Neuronal stem cell (in vitro differentiated cells): ENCODE results near the gene PDXP.
A peak's percentile ranks its signal among the peaks of the same experiment; 100 is the strongest.

Experiments used
- DNase-seq: peaks from one replicate; pipeline ENCODE4 v3.0.0-alpha.2; 2013; ENCODE audit warnings: low spot score
- H2AFZ ChIP-seq: one replicate; pipeline ENCODE4 v1.6.1; 2013; ENCODE audit warnings: mild to moderate bottlenecking, low read length, inconsistent platforms
- H2AK5ac ChIP-seq: 2 replicates; pipeline ENCODE4 v1.6.1; 2013; ENCODE audit warnings: low read depth, mild to moderate bottlenecking, inconsistent platforms, low read length, moderate library complexity, mixed read lengths
- H2BK120ac ChIP-seq: 2 replicates; pipeline ENCODE4 v1.6.1; 2013; ENCODE audit warnings: low read depth, mild to moderate bottlenecking, inconsistent platforms, low read length, moderate library complexity, mixed read lengths
- H2BK12ac ChIP-seq: one replicate; pipeline ENCODE4 v1.6.1; 2013; ENCODE audit warnings: low read length, inconsistent platforms
- H2BK15ac ChIP-seq: 2 replicates; pipeline ENCODE4 v1.6.1; 2013; ENCODE audit warnings: mild to moderate bottlenecking, low read length, inconsistent platforms, mixed read lengths
- H2BK5ac ChIP-seq: one replicate; pipeline ENCODE4 v1.6.1; 2013; ENCODE audit warnings: inconsistent platforms, mild to moderate bottlenecking, low read length, moderate library complexity
- H3K14ac ChIP-seq: one replicate; pipeline ENCODE4 v1.6.1; 2013; ENCODE audit warnings: low read length, inconsistent platforms
- H3K18ac ChIP-seq: 2 replicates; pipeline ENCODE4 v1.6.1; 2013; ENCODE audit warnings: low read length, inconsistent platforms
- H3K23ac ChIP-seq: 2 replicates; pipeline ENCODE4 v1.6.1; 2013; ENCODE audit warnings: low read depth, mild to moderate bottlenecking, mixed read lengths, low read length, inconsistent platforms; ENCODE audit not compliant: poor library complexity
- H3K27ac ChIP-seq: replicated peaks from 3 replicates; pipeline ENCODE4 v1.5.1; 2013; ENCODE audit warnings: low read length, inconsistent platforms
- H3K27me3 ChIP-seq, 3 experiments: 2 replicates each; pipeline ENCODE4 v1.6.1; 2013; ENCODE audit warnings: low read length in 3 of 3, mild to moderate bottlenecking in 2 of 3, inconsistent platforms in 1 of 3, low read depth in 1 of 3, mixed read lengths in 1 of 3, moderate library complexity in 1 of 3; ENCODE audit not compliant: control insufficient read depth in 3 of 3, insufficient read depth in 3 of 3
- H3K36me3 ChIP-seq, 2 donors: replicated peaks in 1 of 2; 2 replicates each; pipeline ENCODE4 v1.6.1; 2013; ENCODE audit warnings: low read length in 2 of 2; ENCODE audit not compliant: control insufficient read depth in 2 of 2, insufficient read depth in 2 of 2
- H3K4ac ChIP-seq: 2 replicates; pipeline ENCODE4 v1.6.1; 2013; ENCODE audit warnings: inconsistent platforms, mild to moderate bottlenecking, low read length, moderate library complexity
- H3K4me1 ChIP-seq, 2 donors: 1 replicate in 1 of 2; 2 replicates in 1 of 2; pipeline ENCODE4 v1.6.1; 2013; ENCODE audit warnings: low read length in 2 of 2, low read depth in 1 of 2; ENCODE audit not compliant: control insufficient read depth in 2 of 2, insufficient read depth in 1 of 2
- H3K4me2 ChIP-seq: one replicate; pipeline ENCODE4 v1.6.1; 2013; ENCODE audit warnings: mild to moderate bottlenecking, low read length, inconsistent platforms; ENCODE audit not compliant: insufficient read depth, poor library complexity, severe bottlenecking
- H3K4me3 ChIP-seq, 2 donors: 2 replicates each; pipeline ENCODE4 v1.5.1; 2013; ENCODE audit warnings: low read length in 2 of 2, mild to moderate bottlenecking in 2 of 2, inconsistent platforms in 1 of 2, moderate library complexity in 1 of 2
- H3K79me1 ChIP-seq: one replicate; pipeline ENCODE4 v1.6.1; 2013; ENCODE audit warnings: low read depth, mild to moderate bottlenecking, inconsistent platforms, low read length, moderate library complexity
- H3K9ac ChIP-seq: one replicate; pipeline ENCODE4 v1.6.1; 2013; ENCODE audit warnings: mild to moderate bottlenecking, low read depth, low read length, inconsistent platforms; ENCODE audit not compliant: poor library complexity
- H3K9me3 ChIP-seq, 2 donors: replicated peaks in 1 of 2; 2 replicates each; pipeline versions ENCODE3 to v1.6.1; 2013; ENCODE audit warnings: low read length in 2 of 2, mild to moderate bottlenecking in 2 of 2, inconsistent platforms in 1 of 2, low read depth in 1 of 2, mixed read lengths in 1 of 2, moderate library complexity in 1 of 2; ENCODE audit not compliant: control insufficient read depth in 2 of 2, insufficient read depth in 1 of 2
- H4K8ac ChIP-seq: one replicate; pipeline ENCODE4 v1.6.1; 2013; ENCODE audit warnings: low read depth, mild to moderate bottlenecking, inconsistent platforms, low read length, moderate library complexity
- H4K91ac ChIP-seq: one replicate; pipeline ENCODE4 v1.6.1; 2013; ENCODE audit warnings: low read length, low read depth, mild to moderate bottlenecking, inconsistent platforms; ENCODE audit not compliant: poor library complexity
- WGBS, 2 donors: extraction: QIAGEN DNeasy Blood & Tissue Kit; methylation state at CpG; one replicate each; pipeline ENCODE4 v1.1.7; 2013; ENCODE audit warnings: missing lambda C conversion rate in 2 of 2, mixed read lengths in 1 of 2; ENCODE audit not compliant: insufficient read length in 2 of 2, insufficient replicate concordance in 1 of 2; ENCODE audit errors: extremely low coverage in 2 of 2; 5-methylcytosine and 5-hydroxymethylcytosine counted together

PDXP gene

GRCh38 chr22:37634417-37634924 is 24.1 kb upstream of the PDXP start:
- Histone ChIP-seq H3K18ac (peak overlapping the region; percentile 72), H3K4me2 (no peak overlapping the region), H3K27me3 (no peaks in the 10 kb centered on the region), H2BK120ac (no peak overlapping the region), H3K79me1 (no peaks in the 10 kb centered on the region), H3K4me3 (no peak overlapping the region), H3K9ac (no peak overlapping the region), H3K4me1 (peaks cover 20 to 30% of the 10 kb centered on the region in 2 donors), H3K14ac (no peak overlapping the region), H2BK12ac (peak overlapping the region; percentile 51), H3K23ac (no peak overlapping the region), H3K9me3 (no peaks in the 10 kb centered on the region), H4K91ac (no peak overlapping the region), H2BK5ac (no peak overlapping the region), H2AFZ (peak overlapping the region; percentile 82), H4K8ac (no peak overlapping the region), H2AK5ac (peak overlapping the region; percentile 61), H3K36me3 (peaks cover 16 to 35% of the 10 kb centered on the region in 2 donors), H3K27ac (peak overlapping the region; percentile 33), H3K4ac (peak overlapping the region; percentile 84), H2BK15ac (no peak overlapping the region)
- no CpG with 5 or more reads among the region's 8 CpGs for WGBS, 2 donors
- no peak for DNase-seq

- no CpG with 5 or more reads among the region's 7 CpGs for WGBS, 2 donors
Measured at GRCh38 chr22:37635157-37635556, 23.4 kb upstream of the PDXP start.

DNA sequence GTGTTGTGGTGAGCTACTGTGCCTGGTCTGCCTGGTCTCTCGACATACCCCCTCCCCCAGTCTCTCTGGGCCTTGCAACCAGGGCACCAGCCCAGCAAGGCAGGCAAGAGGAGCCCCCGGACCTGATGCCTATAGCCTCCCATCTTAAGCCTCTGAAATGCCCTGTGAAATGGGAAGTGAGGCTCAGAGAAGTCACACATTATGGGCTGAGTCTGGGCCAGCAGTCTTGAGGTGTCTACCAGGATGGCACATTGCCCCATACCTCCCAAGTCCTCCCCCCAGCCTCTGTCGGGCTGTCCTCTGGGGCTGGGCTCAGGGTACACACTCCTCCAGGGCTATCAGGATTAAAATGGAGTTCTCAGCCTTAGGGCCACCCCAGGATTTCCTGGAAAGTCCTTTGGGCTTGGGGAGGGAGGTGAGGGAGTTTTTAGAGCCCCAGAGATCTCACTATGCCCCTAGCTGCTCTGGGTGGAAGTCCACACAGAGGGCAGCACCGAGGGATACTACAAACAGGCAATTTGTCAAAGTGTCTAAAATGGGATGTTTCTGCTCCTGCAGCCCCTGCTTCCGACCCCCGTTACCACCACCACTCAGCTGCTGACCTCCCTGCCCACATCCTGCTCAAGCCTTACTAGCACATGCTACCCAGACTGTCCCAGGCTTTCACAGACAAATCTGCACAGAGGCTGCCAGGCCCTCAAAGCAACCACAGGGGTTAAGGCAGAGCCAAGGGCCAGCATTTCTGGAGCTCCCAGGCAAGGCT is 22.2 kb upstream of the PDXP start:
- no peak overlapping the region for H3K4ac ChIP-seq
- no peak overlapping the region for H2BK15ac ChIP-seq
- H3K27me3 ChIP-seq = no peaks in the 10 kb centered on the region
- H2AK5ac ChIP-seq = peak overlapping the region; percentile 63
- no peak overlapping the region for H3K14ac ChIP-seq
- no peak overlapping the region for H3K18ac ChIP-seq
- no peak for DNase-seq
- H2AFZ ChIP-seq = no peak overlapping the region
- no peak overlapping the region for H2BK120ac ChIP-seq
- H3K36me3 ChIP-seq = peaks cover 4 to 19% of the 10 kb centered on the region in 2 donors
- no peak overlapping the region for H4K8ac ChIP-seq
- no peak overlapping the region for H3K4me2 ChIP-seq
- peak overlapping the region; percentile 3 for H3K9ac ChIP-seq
- no peak overlapping the region for H2BK12ac ChIP-seq
- H3K23ac ChIP-seq = no peak overlapping the region
- peaks cover 28 to 37% of the 10 kb centered on the region in 2 donors for H3K4me1 ChIP-seq
- WGBS, 2 donors = no CpG with 5 or more reads among the region's 6 CpGs
- H3K9me3 ChIP-seq = no peaks in the 10 kb centered on the region
- no peak overlapping the region for H3K27ac ChIP-seq
- H3K79me1 ChIP-seq = no peaks in the 10 kb centered on the region
- no peak overlapping the region for H3K4me3 ChIP-seq
- H4K91ac ChIP-seq = no peak overlapping the region
- H2BK5ac ChIP-seq = peak overlapping the region; percentile 67

More at GRCh38 chr22:37635157-37635556, 23.4 kb upstream of the PDXP start:
- Histone ChIP-seq H3K9ac (no peak overlapping the region), H3K27me3 (no peaks in the 10 kb centered on the region), H3K27ac (no peak overlapping the region), H3K79me1 (no peaks in the 10 kb centered on the region), H3K36me3 (peaks cover 10 to 30% of the 10 kb centered on the region in 2 donors), H3K23ac (no peak overlapping the region), H2BK5ac (no peak overlapping the region), H3K4me2 (no peak overlapping the region), H4K8ac (no peak overlapping the region), H2AK5ac (no peak overlapping the region), H3K4me1 (peaks cover 22 to 30% of the 10 kb centered on the region in 2 donors), H3K4me3 (no peak overlapping the region), H2BK15ac (peak overlapping the region; percentile 39), H2BK12ac (no peak overlapping the region), H2BK120ac (no peak overlapping the region), H3K18ac (no peak overlapping the region), H3K4ac (no peak overlapping the region), H3K9me3 (no peaks in the 10 kb centered on the region), H3K14ac (no peak overlapping the region), H4K91ac (no peak overlapping the region), H2AFZ (no peak overlapping the region)
- no peak for DNase-seq

DNA sequence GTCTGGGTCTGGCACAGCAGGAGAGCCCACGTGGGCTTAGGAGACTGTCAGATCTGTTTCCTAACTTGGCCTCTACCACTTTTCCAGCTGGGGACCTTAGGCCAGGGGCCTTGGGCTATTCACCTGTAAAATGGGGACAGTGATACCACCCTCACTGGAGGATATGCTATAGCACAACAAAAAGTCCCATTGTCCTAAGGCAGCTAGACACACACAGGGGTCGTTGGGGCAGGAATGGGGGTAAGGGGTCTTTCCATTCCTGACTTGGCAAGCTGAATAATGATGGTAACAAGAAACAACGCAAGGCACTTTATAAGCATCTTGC is 21.6 kb upstream of the PDXP start:
- H3K4me1 ChIP-seq = peaks cover 28 to 37% of the 10 kb centered on the region in 2 donors
- H3K27me3 ChIP-seq = no peaks in the 10 kb centered on the region
- WGBS, 2 donors = no CpG with 5 or more reads among the region's 3 CpGs
- H3K4me2 ChIP-seq = no peak overlapping the region
- no peak overlapping the region for H2BK12ac ChIP-seq
- H3K9me3 ChIP-seq = no peaks in the 10 kb centered on the region
- H2BK120ac ChIP-seq = no peak overlapping the region
- H2AK5ac ChIP-seq = peak overlapping the region; percentile 63
- H3K23ac ChIP-seq = no peak overlapping the region
- no peak overlapping the region for H3K4me3 ChIP-seq
- no peak overlapping the region for H3K27ac ChIP-seq
- no peak for DNase-seq
- H3K4ac ChIP-seq = no peak overlapping the region
- no peaks in the 10 kb centered on the region for H3K79me1 ChIP-seq
- no peak overlapping the region for H4K91ac ChIP-seq
- H2BK5ac ChIP-seq = peak overlapping the region; percentile 67
- no peak overlapping the region for H4K8ac ChIP-seq
- no peak overlapping the region for H2AFZ ChIP-seq
- peaks cover 0 to 19% of the 10 kb centered on the region in 2 donors for H3K36me3 ChIP-seq
- H3K9ac ChIP-seq = peak overlapping the region; percentile 35
- no peak overlapping the region for H3K18ac ChIP-seq
- H2BK15ac ChIP-seq = no peak overlapping the region
- no peak overlapping the region for H3K14ac ChIP-seq
